Measurements from ENCODE around the gene SPRYD3. TPM values are rescaled to one million over a fixed set of nuclear protein-coding genes. Genes with fewer than 3 reads are reported as not detected.
A peak's percentile ranks its signal among the peaks of the same experiment; 100 is the strongest.

The SPRYD3 gene
- total RNA-seq, 1 experiment from 2014 or later = 16.7 TPM

GRCh38 chr12:53090554-53090953 is 11.4 kb upstream of the SPRYD3 start:
- no peak for DNase-seq (ENCODE audit: low spot score)
- in situ Hi-C loops (cut with HindIII; ENCODE audit: low sequenced_read_pairs) = no loop called here

GRCh38 chr12:53090105-53090504 is 10.9 kb upstream of the SPRYD3 start:
- in situ Hi-C loops (cut with HindIII; ENCODE audit: low sequenced_read_pairs) = no loop called here
- no peak for DNase-seq (ENCODE audit: low spot score)

- in situ Hi-C loops (cut with HindIII; ENCODE audit: low sequenced_read_pairs) = no loop called here
- DNase-seq (ENCODE audit: low spot score) = no peak
Measured at GRCh38 chr12:53086361-53086760, 7.2 kb upstream of the SPRYD3 start.

GRCh38 chr12:53082637-53083175 is 3.5 kb upstream of the SPRYD3 start:
- no peak for DNase-seq (ENCODE audit: low spot score)
- in situ Hi-C loops (cut with HindIII; ENCODE audit: low sequenced_read_pairs) = no loop called here

GRCh38 chr12:53078425-53079225 is 565 bp downstream of the SPRYD3 start:
- no peak for DNase-seq (ENCODE audit: low spot score)
- in situ Hi-C loops (cut with HindIII; ENCODE audit: low sequenced_read_pairs) = loop anchor here (5.0 to 10.0 kb wide), 2 partner anchors 44 to 116 kb away; no protein-coding TSS in a partner anchor

GRCh38 chr12:53077030-53077429 is 2.2 kb downstream of the SPRYD3 start:
- in situ Hi-C loops (cut with HindIII; ENCODE audit: low sequenced_read_pairs) = loop anchor here (5.0 to 10.0 kb wide), 2 partner anchors 45 to 118 kb away; no protein-coding TSS in a partner anchor
- DNase-seq (ENCODE audit: low spot score) = no peak

GRCh38 chr12:53076461-53076860 is 2.7 kb downstream of the SPRYD3 start:
- no peak for DNase-seq (ENCODE audit: low spot score)
- in situ Hi-C loops (cut with HindIII; ENCODE audit: low sequenced_read_pairs) = loop anchor here (5.0 to 10.0 kb wide), 2 partner anchors 46 to 118 kb away; no protein-coding TSS in a partner anchor

- in situ Hi-C loops (cut with HindIII; ENCODE audit: low sequenced_read_pairs) = loop anchor here (5.0 to 10.0 kb wide), 2 partner anchors 47 to 120 kb away; no protein-coding TSS in a partner anchor
- no peak for DNase-seq (ENCODE audit: low spot score)
Measured at GRCh38 chr12:53074999-53075370, 4.2 kb downstream of the SPRYD3 start.

GRCh38 chr12:53074283-53074998 is 4.7 kb downstream of the SPRYD3 start:
- in situ Hi-C loops (cut with HindIII; ENCODE audit: low sequenced_read_pairs) = loop anchor here (10.0 kb wide), 1 partner anchor 120 kb away; no protein-coding TSS in a partner anchor

GRCh38 chr12:53073881-53074280 is 5.3 kb downstream of the SPRYD3 start:
- in situ Hi-C loops (cut with HindIII; ENCODE audit: low sequenced_read_pairs) = loop anchor here (10.0 kb wide), 1 partner anchor 121 kb away; no protein-coding TSS in a partner anchor
- peak; percentile 47 for DNase-seq (ENCODE audit: low spot score)

More at GRCh38 chr12:53074283-53074998, 4.7 kb downstream of the SPRYD3 start:
- no peak for DNase-seq (ENCODE audit: low spot score)

GRCh38 chr12:53071591-53072551 is 7.3 kb downstream of the SPRYD3 start:
- in situ Hi-C loops (cut with HindIII; ENCODE audit: low sequenced_read_pairs) = loop anchor here (10.0 kb wide), 1 partner anchor 123 kb away; no protein-coding TSS in a partner anchor
- no peak for DNase-seq (ENCODE audit: low spot score)

GRCh38 chr12:53070877-53071492 is 8.2 kb downstream of the SPRYD3 start:
- DNase-seq (ENCODE audit: low spot score) = no peak
- in situ Hi-C loops (cut with HindIII; ENCODE audit: low sequenced_read_pairs) = loop anchor here (10.0 kb wide), 1 partner anchor 124 kb away; no protein-coding TSS in a partner anchor

- in situ Hi-C loops (cut with HindIII; ENCODE audit: low sequenced_read_pairs) = loop anchor here (10.0 kb wide), 1 partner anchor 125 kb away; no protein-coding TSS in a partner anchor
- no peak for DNase-seq (ENCODE audit: low spot score)
Measured at GRCh38 chr12:53069621-53070410, 9.4 kb downstream of the SPRYD3 start.

- no peak for DNase-seq (ENCODE audit: low spot score)
- in situ Hi-C loops (cut with HindIII; ENCODE audit: low sequenced_read_pairs) = no loop called here
Measured at GRCh38 chr12:53068811-53069585, 10.2 kb downstream of the SPRYD3 start.

- in situ Hi-C loops (cut with HindIII; ENCODE audit: low sequenced_read_pairs) = no loop called here
- no peak for DNase-seq (ENCODE audit: low spot score)
Measured at GRCh38 chr12:53067993-53068770, 11.0 kb downstream of the SPRYD3 start.

All from G401 (cell line).